MV-4-11 (cell line): ENCODE measurements around the gene SLC25A23.

Experiments
- DNase-seq: peaks from one replicate; lab custom pipeline; 2025; lab: John Stamatoyannopoulos, UW

The SLC25A23 gene

GRCh38 chr19:6481541-6482342 is 22.1 kb upstream of the SLC25A23 start, which contains the start of gene DENND1C:
Gene DENND1C (minus strand): TSS chr19:6481787. CDS start chr19:6481695, 92 bp downstream.
- peak; percentile 73 for DNase-seq

GRCh38 chr19:6480848-6481415 is 21.3 kb upstream of the SLC25A23 start:
- no peak for DNase-seq

GRCh38 chr19:6479836-6480398 is 20.3 kb upstream of the SLC25A23 start:
- no peak for DNase-seq

- DNase-seq, result no peak
These were observed 19.2 kb upstream of the SLC25A23 start for GRCh38 chr19:6478815-6479214.

- no peak for DNase-seq
These were observed 17.4 kb upstream of the SLC25A23 start for GRCh38 chr19:6476896-6477431.

- DNase-seq, result peak; percentile 31
These were observed 16.7 kb upstream of the SLC25A23 start for GRCh38 chr19:6476155-6476895.

- no peak for DNase-seq
These were observed 15.9 kb upstream of the SLC25A23 start for GRCh38 chr19:6475321-6476108.

- DNase-seq, result no peak
These were observed 14.1 kb upstream of the SLC25A23 start for GRCh38 chr19:6473647-6474046.

- DNase-seq, result no peak
These were observed 13.1 kb upstream of the SLC25A23 start for GRCh38 chr19:6472713-6473112.

GRCh38 chr19:6471076-6471475 is 11.5 kb upstream of the SLC25A23 start:
- no peak for DNase-seq

- no peak for DNase-seq
These were observed 10.6 kb upstream of the SLC25A23 start for GRCh38 chr19:6470173-6470572.

- no peak for DNase-seq
These were observed 7.8 kb upstream of the SLC25A23 start for GRCh38 chr19:6467384-6467783.

GRCh38 chr19:6466526-6467248 is 7.1 kb upstream of the SLC25A23 start:
- DNase-seq, result no peak

- no peak for DNase-seq
These were observed 6.1 kb upstream of the SLC25A23 start for GRCh38 chr19:6465663-6466062.

- no peak for DNase-seq
These were observed 5.4 kb upstream of the SLC25A23 start for GRCh38 chr19:6465006-6465405.

GRCh38 chr19:6464070-6464873 is 4.7 kb upstream of the SLC25A23 start, which contains the start of gene CRB3:
Gene CRB3 (plus strand): TSS chr19:6464271. CDS start chr19:6464702, 431 bp downstream.
- no peak for DNase-seq

GRCh38 chr19:6460099-6460884 is 700 bp upstream of the SLC25A23 start:
- DNase-seq, result peak; percentile 99

- DNase-seq, result no peak
These were observed 814 bp downstream of the SLC25A23 start for GRCh38 chr19:6458695-6459261.
